Peyer's patch (tissue), 4 donors: ENCODE measurements around the gene BFSP2.

Source experiments
- CTCF ChIP-seq, 6 experiments: fragments of 450-650 bp in 4 of 6; fragments of 200-600 bp in 2 of 6; sonication (generic) in 1 of 6; IDR thresholded peaks; one replicate each; pipeline ENCODE4 v1.5.1; 2017 to 2019; ENCODE audit warnings: antibody characterized with exemption in 6 of 6, mild to moderate bottlenecking in 3 of 6, moderate library complexity in 1 of 6
- POLR2A ChIP-seq, 2 donors: fragments of 450-650 bp; IDR thresholded peaks; one replicate each; pipeline ENCODE4 v1.5.1; 2017; ENCODE audit warnings: antibody characterized with exemption in 2 of 2, mild to moderate bottlenecking in 2 of 2, moderate library complexity in 2 of 2

- TF ChIP-seq CTCF (IDR thresholded peaks at IDR 0.05) (no peak), POLR2A (IDR thresholded peaks at IDR 0.05) (no peak)
These were observed 19.2 kb upstream of the BFSP2 start for GRCh38 chr3:133380481-133381225.
